Heart right ventricle (tissue), 16 donors: ENCODE measurements around the gene PLA2G2E. TPM values are rescaled to one million over a fixed set of nuclear protein-coding genes. Genes with fewer than 3 reads are reported as not detected.
A peak's percentile ranks its signal among the peaks of the same experiment; 100 is the strongest.

Experiments used
- ATAC-seq, 8 donors: fragments of 200-7000 bp; cut with Tn5 transposase; one replicate each; pipeline ENCODE4 v1.9.1; 2020; ENCODE audit warnings: mild to moderate bottlenecking in 8 of 8, moderate library complexity in 8 of 8, moderate number of reproducible peaks in 1 of 8
- DNase-seq, 2 donors: peaks; one replicate each; pipeline ENCODE4 v3.0.0-alpha.2; 2020
- H3K27ac ChIP-seq, 10 donors: fragments of 200-600 bp; sonication (generic) in 2 of 10; one replicate each; pipeline versions ENCODE4 v1.5.0 to v1.8.0; 2020 to 2022; ENCODE audit warnings: mild to moderate bottlenecking in 3 of 10
- H3K27me3 ChIP-seq, 7 donors: fragments of 200-600 bp; one replicate each; pipeline ENCODE4 v1.8.0; 2021 to 2022; ENCODE audit warnings: mild to moderate bottlenecking in 2 of 7
- H3K36me3 ChIP-seq, 9 donors: fragments of 200-600 bp; sonication (generic) in 1 of 9; one replicate each; pipeline versions ENCODE4 v1.5.0 to v1.8.0; 2020 to 2022; ENCODE audit warnings: mild to moderate bottlenecking in 2 of 9
- H3K4me1 ChIP-seq, 9 donors: fragments of 200-600 bp; sonication (generic) in 1 of 9; one replicate each; pipeline versions ENCODE4 v1.5.0 to v1.8.0; 2020 to 2022; ENCODE audit warnings: mild to moderate bottlenecking in 4 of 9
- H3K4me3 ChIP-seq, 10 donors: fragments of 200-600 bp; sonication (generic) in 2 of 10; one replicate each; pipeline versions ENCODE4 v1.5.0 to v1.8.0; 2020 to 2022; ENCODE audit warnings: mild to moderate bottlenecking in 7 of 10, moderate library complexity in 2 of 10
- H3K9me3 ChIP-seq, 11 donors: fragments of 200-600 bp in 10 of 11; sonication (generic) in 2 of 11; one replicate each; pipeline versions ENCODE4 v1.5.0 to v1.8.0; 2013 to 2022; ENCODE audit warnings: mild to moderate bottlenecking in 2 of 11, control low read depth in 1 of 11, moderate library complexity in 1 of 11
- CTCF ChIP-seq, 9 donors: fragments of 200-600 bp; sonication (generic) in 2 of 9; IDR thresholded peaks; one replicate each; pipeline versions ENCODE4 v1.5.0 to v1.8.0; 2021 to 2022; ENCODE audit warnings: antibody characterized with exemption in 9 of 9, mild to moderate bottlenecking in 5 of 9, moderate library complexity in 1 of 9
- WGBS, 2 donors: extraction: QIAGEN DNeasy Blood & Tissue Kit; methylation state at CpG; one replicate each; pipeline ENCODE4 v1.1.7; 2013; ENCODE audit warnings: inconsistent platforms in 1 of 2; 5-methylcytosine and 5-hydroxymethylcytosine counted together
- intact Hi-C, 10 donors: fragments of 100-400 bp; cut with DNase I; formaldehyde crosslinking; loops; one replicate each; pipeline versions ENCODE4 v1.11.1 to v1.14.2; 2022
- polyA plus RNA-seq, 2 donors: library from polyadenylated mRNA; stranded (reverse); fragments of 200-250 nt; gene quantifications; one replicate each; pipeline ENCODE4 v1.2.3, GENCODE V29; 2013
- total RNA-seq, 10 donors: library from RNA; stranded (reverse); fragmentation: NEBNext Ultra II Directional in 3 of 10; extraction: Animal tissue kit (Norgen Biotek cat#: 25700) in 3 of 10; gene quantifications; one replicate each; pipeline versions ENCODE4 v1.2.1 to v1.2.4, GENCODE V29; 2021 to 2023
- donor health status: Arrhythmogenic right ventricular cardiomyopathy.
- donor health status: ischemic (EF 13 %, LVEDD 7.1; RV severe dilation, severe dysfunction).
- donor health status: healthy with polysubstance abuse.
- donor health status: DM: no; HTN: yes; CAD: no.
- donor health status: DM: no; HTN: no; CAD: no.
- donor health status: ischemic (EF 25% LVEDD 6.9; RV normal size, moderate dysfunction).
- donor health status: ischemic (EF 25% LVEDD 5.7; RV mildly dilated, moderate dysfunction).
- donor health status: healthy.
- donor health status: DM: yes; HTN: yes; CAD: no.
- donor health status: Ischemic cardiomyopathy.
- donor health status: ischemic (EF 35%, LVEDD 5.7; RV mildly dilated, moderate dysfunction).
- donor health status: nonischemic (EF 11% LVEDD 7.7; RV severe dilation, severe dysfunction).
- donor health status: DM: yes; HTN: yes; CAD: no.
- donor health status: PGD.
- donor health status: ischemic (EF 29% LVEDD 5.4; RV normal size, mild dysfunction).
- donor health status: nonischemic (EF 23%, LVEDD 6.1; RV moderate dilation, normal function).

PLA2G2E gene
- total and polyA plus RNA-seq, 12 donors = not detected

DNA sequence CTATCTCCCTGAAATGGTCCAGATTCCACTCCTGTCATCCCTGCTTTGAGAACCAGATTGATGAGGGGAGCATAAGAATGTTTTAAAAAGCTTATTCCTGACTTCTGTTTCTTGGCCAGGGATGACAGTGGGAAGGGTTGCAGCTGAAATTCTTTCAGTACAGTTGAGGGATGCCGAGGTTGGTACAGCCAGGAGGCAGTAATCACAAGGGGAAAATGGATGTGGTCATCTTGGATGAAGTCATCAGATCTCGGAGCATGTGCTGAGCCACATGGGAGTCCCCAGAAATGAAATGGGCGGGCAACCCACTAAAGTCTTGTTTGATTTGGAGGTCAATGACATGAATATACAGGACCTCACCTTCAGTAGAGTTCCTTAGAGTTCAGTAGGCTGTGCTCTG lies 18.7 kb upstream of the PLA2G2E start:
- Histone ChIP-seq H3K9me3 (no peaks in the 10 kb centered on the region), H3K4me3 (no peak overlapping the region), H3K27ac (no peak overlapping the region), H3K36me3 (no peaks in the 10 kb centered on the region), H3K4me1 (no peaks in the 10 kb centered on the region), H3K27me3 (peaks cover 0 to 20% (median 0%) of the 10 kb centered on the region in 7 donors)
- intact Hi-C loops = no loop called here
- no peak for TF ChIP-seq CTCF (IDR thresholded peaks at IDR 0.05)
- ATAC-seq = peak in 1 of 8 donors; percentile 80
- no peak for DNase-seq
- WGBS, 2 donors = 63 to 69% methylated on average over 3 of the region's 3 CpGs

- Histone ChIP-seq H3K4me1 (no peaks in the 10 kb centered on the region), H3K9me3 (no peaks in the 10 kb centered on the region), H3K4me3 (no peak overlapping the region), H3K36me3 (no peaks in the 10 kb centered on the region), H3K27ac (no peak overlapping the region), H3K27me3 (peaks cover 0 to 17% (median 0%) of the 10 kb centered on the region in 7 donors)
- WGBS, 2 donors = 94 to 95% methylated on average over 3 of the region's 3 CpGs
- intact Hi-C loops = no loop called here
- no peak for ATAC-seq
- no peak for DNase-seq
- TF ChIP-seq CTCF (IDR thresholded peaks at IDR 0.05) = no peak
Observed at GRCh38 chr1:19941206-19941568, 17.8 kb upstream of the PLA2G2E start.

DNA sequence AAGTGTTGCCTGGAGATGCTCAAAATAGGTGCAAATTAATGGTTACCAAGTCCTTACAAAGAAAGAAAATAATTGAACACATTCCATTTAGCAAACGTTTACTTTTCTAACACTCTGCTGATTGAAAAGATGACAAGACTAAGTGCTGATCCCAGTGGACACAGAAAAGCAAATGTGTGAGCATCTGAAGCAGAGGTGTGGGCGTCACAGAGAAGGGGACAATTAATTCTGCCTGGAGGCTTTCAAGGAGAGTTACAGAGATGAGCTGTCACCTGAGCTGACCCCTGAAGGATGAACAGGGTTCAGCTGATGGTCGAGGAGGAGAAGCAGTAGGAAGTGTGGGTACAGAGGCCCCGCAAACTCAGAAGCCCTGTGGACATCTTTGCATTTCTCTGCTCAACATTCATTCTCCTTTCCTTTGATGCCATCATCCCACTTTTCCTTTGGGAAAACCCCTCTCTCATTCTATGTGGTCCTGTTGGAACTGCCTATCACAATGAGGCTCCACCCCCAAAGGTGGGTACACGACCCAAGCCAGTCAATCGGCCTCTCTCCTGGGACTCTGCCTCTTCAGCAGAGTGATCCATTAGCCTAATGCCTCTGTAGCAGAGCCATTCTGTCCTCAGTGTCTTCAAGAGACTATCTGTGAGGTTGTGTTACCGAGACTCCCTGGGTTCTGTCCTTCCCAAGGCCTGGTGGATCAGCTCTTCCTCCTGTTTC lies 17.2 kb upstream of the PLA2G2E start:
- intact Hi-C loops = no loop called here
- no peak for TF ChIP-seq CTCF (IDR thresholded peaks at IDR 0.05)
- 68 to 74% methylated on average over 7 of the region's 7 CpGs for WGBS, 2 donors
- no peaks in the 10 kb centered on the region for H3K4me1 ChIP-seq
- H3K27ac ChIP-seq = no peak overlapping the region
- peaks cover 0 to 12% (median 0%) of the 10 kb centered on the region in 7 donors for H3K27me3 ChIP-seq
- H3K4me3 ChIP-seq = no peak overlapping the region
- no peak for ATAC-seq
- no peaks in the 10 kb centered on the region for H3K9me3 ChIP-seq
- DNase-seq = no peak
- no peaks in the 10 kb centered on the region for H3K36me3 ChIP-seq

DNA sequence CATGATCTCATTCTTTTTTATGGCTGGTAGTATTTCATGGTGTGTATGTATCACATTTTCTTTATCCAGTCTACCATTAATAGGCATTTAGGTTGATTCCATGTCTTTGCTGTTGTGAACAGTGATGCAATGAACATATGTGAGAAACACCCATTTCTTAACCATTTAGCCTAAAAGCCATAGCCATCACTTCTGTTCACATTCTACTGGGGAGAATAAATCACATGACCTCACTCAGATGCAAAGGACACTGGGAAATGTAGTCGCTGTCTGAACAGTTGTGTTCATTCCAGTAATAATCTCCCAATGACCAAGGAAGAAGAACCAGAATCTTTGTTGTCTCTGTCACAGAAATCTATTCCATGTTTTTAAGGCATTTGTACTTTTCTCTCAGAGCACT lies 15.1 kb upstream of the PLA2G2E start:
- WGBS, 2 donors = 87 to 92% methylated on average over 1 of the region's 1 CpG
- H3K27me3 ChIP-seq = no peaks in the 10 kb centered on the region
- intact Hi-C loops = no loop called here
- DNase-seq = no peak
- H3K36me3 ChIP-seq = no peaks in the 10 kb centered on the region
- ATAC-seq = no peak
- H3K27ac ChIP-seq = no peak overlapping the region
- no peaks in the 10 kb centered on the region for H3K9me3 ChIP-seq
- no peak for TF ChIP-seq CTCF (IDR thresholded peaks at IDR 0.05)
- no peak overlapping the region for H3K4me3 ChIP-seq
- H3K4me1 ChIP-seq = no peaks in the 10 kb centered on the region
